NCI-H128 (cell line): ENCODE data around the gene STAP1.
"Not testable (repeated sequence)": the region's sequence is repeated elsewhere in the genome, so short reads cannot be mapped to it uniquely, and the experiment has no call there.

Experiments used
- DNase-seq: peaks from one replicate; lab custom pipeline; 2025; ENCODE audit not compliant: unreplicated experiment; lab: John Stamatoyannopoulos, UW

Gene STAP1

GRCh38 chr4:67558493-67558892, at the start of gene STAP1:
Gene STAP1 (plus strand): TSS chr4:67558727. CDS start chr4:67558810, 83 bp downstream.
- no peak for DNase-seq

GRCh38 chr4:67512501-67512900, 46.0 kb upstream of the STAP1 start:
- DNase-seq: no peak

- no peak for DNase-seq
Measured at GRCh38 chr4:67520141-67520540, 38.4 kb upstream of the STAP1 start.

GRCh38 chr4:67521506-67521905, 37.0 kb upstream of the STAP1 start:
- DNase-seq: no peak

- DNase-seq: no peak
Measured at GRCh38 chr4:67522230-67522629, 36.3 kb upstream of the STAP1 start.

- DNase-seq: no peak
Measured at GRCh38 chr4:67522851-67523671, 35.5 kb upstream of the STAP1 start.

GRCh38 chr4:67524140-67524539, 34.4 kb upstream of the STAP1 start:
- not testable (repeated sequence) for DNase-seq

- no peak for DNase-seq
Measured at GRCh38 chr4:67531379-67531962, 27.1 kb upstream of the STAP1 start.

GRCh38 chr4:67532397-67532796, 26.1 kb upstream of the STAP1 start:
- DNase-seq: not testable (repeated sequence)

- no peak for DNase-seq
Measured at GRCh38 chr4:67533112-67533511, 25.4 kb upstream of the STAP1 start.

- no peak for DNase-seq
Measured at GRCh38 chr4:67535280-67535840, 23.2 kb upstream of the STAP1 start.

GRCh38 chr4:67539830-67540229, 18.7 kb upstream of the STAP1 start:
- no peak for DNase-seq

GRCh38 chr4:67542076-67542475, 16.5 kb upstream of the STAP1 start:
- no peak for DNase-seq

- DNase-seq: peak; percentile 93
Measured at GRCh38 chr4:67545199-67546003, 13.1 kb upstream of the STAP1 start, which contains the start of gene CENPC. Gene CENPC (minus strand): TSS chr4:67545503. CDS start chr4:67545355, 148 bp downstream.

- no peak for DNase-seq
Measured at GRCh38 chr4:67546004-67546356, 12.5 kb upstream of the STAP1 start.

GRCh38 chr4:67546971-67547370, 11.6 kb upstream of the STAP1 start:
- no peak for DNase-seq

- DNase-seq: no peak
Measured at GRCh38 chr4:67549123-67549522, 9.4 kb upstream of the STAP1 start.

- DNase-seq: no peak
Measured at GRCh38 chr4:67550451-67550850, 8.1 kb upstream of the STAP1 start.

- DNase-seq: no peak
Measured at GRCh38 chr4:67550857-67551256, 7.7 kb upstream of the STAP1 start.

- DNase-seq: not testable (repeated sequence)
Measured at GRCh38 chr4:67552146-67552792, 6.3 kb upstream of the STAP1 start.

- no peak for DNase-seq
Measured at GRCh38 chr4:67554096-67554495, 4.4 kb upstream of the STAP1 start.
